ENCODE data around the gene PLD5.

DNA sequence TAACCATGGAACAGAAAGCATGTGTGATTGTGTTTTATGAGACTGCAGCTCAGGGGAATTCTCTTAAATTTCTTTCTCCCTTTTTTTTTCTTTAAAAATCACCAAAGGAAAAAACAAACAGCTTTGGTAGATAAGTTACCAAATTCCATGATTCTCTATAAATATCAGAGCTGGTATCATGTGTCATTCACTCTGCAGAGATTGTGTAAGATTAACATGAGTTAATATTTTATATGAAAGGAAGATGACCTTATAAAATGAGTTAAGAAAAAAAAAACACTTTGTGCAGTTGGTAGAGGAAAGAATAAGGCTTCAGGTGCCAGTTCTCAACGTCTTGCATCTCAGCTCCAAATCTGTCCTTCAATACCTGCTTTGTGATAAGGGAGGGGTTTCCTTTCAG lies 287.4 kb downstream of the PLD5 start:
- no peak for TF ChIP-seq CTCF (IDR thresholded peaks at IDR 0.05)
- TF ChIP-seq POLR2A (IDR thresholded peaks at IDR 0.05) = no peak
